NCI-H510A (cell line): ENCODE results near the gene ACTG2.
"Not testable (repeated sequence)": the region's sequence is repeated elsewhere in the genome, so short reads cannot be mapped to it uniquely, and the experiment has no call there.

Source experiments
- DNase-seq: peaks from one replicate; lab custom pipeline; 2025; lab: John Stamatoyannopoulos, UW

Gene ACTG2

GRCh38 chr2:73892631-73893329, at the start of gene ACTG2:
TSS of gene ACTG2 (plus strand) at chr2:73893008. CDS start at chr2:73901312, 8,304 bp downstream.
- no peak for DNase-seq

GRCh38 chr2:73844087-73844486, 48.7 kb upstream of the ACTG2 start:
- DNase-seq, result no peak

DNA sequence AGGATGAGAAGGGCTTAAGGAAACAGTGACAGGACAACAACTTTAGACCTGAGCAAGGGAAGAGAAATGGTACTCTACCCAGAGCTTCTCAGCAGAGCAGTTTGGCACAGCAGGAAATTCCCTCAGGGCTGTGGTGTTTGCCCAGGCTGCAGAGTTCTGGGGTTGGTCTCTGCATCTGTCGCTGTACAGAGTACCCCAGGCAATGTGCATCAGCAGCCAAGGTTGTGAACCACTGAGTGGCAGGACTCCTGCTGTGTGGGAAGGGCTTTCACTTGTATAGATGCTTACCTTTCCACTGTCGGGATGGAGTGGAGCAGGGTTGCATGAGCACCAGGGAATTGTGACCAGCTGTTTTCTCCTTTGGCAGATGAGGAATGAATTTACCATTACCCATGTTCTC, 42.8 kb upstream of the ACTG2 start:
- no peak for DNase-seq

DNA sequence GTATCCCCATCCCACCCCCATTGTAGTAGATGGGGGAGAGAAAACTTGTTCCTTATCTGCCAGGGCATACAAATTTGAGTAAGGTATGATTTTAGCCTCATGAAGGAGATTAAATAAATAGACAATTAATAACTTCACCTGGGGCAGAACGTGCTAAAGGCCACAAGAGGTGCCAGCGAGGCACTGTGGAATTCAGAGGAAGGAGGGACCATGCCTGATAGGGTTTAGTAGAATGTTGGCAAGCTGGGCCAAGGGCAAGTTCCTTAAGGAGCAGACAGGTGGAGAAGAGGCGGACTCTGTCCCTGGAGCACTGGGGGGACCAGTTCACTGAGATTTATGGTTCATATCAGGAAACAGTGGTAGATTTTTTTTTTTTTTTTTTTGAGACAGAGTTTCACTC, 41.5 kb upstream of the ACTG2 start:
- no peak for DNase-seq

- no peak for DNase-seq
These were observed 40.8 kb upstream of the ACTG2 start for GRCh38 chr2:73852020-73852419.

DNA sequence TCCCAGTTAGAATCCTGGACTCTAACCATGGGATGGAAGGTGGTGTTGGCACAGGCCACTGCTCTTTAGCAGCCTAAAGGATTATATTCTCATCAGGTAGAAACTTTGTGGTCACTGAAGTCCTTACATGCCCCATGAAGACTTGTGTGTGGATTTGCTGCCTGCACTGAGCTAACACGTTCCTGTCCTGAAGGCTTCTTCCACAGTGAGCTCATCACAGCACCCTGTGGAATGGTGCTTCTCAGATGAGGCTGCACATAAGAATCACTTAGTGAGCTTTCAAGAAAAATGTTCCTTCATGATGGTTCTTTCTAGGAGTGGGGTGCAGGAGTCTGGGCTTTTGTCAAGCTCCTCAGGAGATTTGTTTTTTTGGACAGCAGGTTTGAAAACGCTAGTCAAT, 37.3 kb upstream of the ACTG2 start:
- DNase-seq, result no peak

DNA sequence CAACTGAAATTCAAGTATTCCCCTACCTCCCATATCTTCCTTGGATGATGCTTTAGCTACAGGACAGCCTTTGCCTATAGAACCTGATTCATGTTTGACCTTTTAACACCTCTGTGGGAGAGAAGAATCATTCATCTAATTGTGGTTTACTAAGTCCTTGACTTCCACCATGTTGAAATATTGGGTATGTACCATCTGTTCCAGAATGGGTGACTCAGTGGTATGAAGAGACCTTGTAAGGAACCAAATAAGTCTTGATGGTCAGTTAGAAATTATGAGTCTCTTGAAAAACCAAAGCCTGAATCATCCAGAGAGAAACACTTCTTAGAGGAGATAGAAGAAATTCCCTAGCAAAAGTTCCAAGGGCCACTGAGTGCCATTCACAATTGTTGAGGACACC, 36.6 kb upstream of the ACTG2 start:
- no peak for DNase-seq

- DNase-seq, result no peak
These were observed 32.9 kb upstream of the ACTG2 start for GRCh38 chr2:73859721-73860586.

DNA sequence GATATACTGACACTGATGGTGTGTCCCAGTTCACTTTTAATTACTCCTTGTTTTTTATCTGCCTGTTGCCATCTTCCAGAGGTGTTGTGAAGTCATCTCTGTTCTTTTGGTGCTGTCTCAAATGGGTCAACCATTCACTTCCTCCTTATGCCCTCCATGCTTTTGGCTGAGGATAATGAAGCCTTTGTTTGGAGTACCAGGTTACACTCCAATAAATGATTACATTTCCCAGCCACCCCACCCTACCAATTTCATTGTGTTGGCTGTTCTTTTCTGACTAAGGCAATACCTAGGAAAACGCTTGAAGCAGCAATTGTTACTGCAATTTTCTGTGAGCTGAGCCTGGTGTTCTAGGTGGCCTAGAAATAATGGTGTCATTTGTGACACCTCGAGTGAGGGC, 29.8 kb upstream of the ACTG2 start:
- no peak for DNase-seq

- no peak for DNase-seq
These were observed 24.4 kb upstream of the ACTG2 start for GRCh38 chr2:73868204-73868978.

DNA sequence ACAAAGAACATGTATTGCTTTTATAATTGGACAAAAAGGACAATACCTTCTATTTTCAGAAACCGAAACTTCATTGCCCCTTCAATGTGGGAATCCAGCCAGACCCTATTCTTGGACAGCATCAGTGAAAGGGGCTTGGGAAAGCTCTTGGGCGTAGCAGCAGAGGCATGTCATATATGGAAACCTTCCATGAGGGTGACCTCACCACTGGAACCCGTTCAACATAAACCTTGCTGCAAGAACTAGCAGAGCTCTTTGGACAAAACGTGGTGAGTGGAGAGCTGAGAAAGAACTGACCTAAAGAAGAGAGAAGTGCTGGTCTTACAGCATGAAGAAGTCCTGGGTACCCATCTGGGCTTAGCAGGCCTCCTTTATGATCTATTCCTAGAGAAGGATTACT, 22.7 kb upstream of the ACTG2 start:
- DNase-seq, result no peak

DNA sequence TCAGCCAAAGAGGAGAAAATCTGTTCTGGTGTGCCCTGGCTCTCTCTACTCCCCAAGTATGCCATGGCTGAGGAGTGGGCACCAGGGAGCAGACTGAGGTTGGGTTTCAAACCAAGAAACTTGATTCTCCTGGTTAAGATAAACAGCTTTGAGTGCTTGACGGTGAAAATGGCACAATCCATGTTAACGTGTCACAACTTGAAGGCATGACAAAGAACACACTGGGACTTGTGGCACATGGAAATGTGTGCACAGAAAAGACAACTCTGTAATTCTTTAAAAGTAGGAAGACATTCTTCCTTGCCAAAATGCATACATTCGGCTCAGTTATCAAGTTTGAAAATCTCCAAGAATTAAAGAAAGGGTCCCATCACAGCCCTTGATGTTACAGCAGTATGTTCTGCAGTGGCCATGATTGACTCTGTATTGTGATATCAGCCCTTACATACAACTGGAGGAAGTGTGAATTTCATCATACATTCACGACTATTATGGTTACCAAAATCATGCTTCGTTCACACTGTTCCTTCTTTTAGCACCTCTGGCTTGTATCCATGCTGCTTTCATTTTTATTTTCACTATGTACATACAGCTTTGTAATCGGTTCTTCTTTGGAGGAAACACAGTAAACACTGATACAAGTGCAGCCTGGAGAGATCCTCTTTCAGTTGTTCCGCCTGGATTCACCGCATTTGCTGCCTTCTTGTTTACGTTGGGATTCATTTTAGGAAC, 15.6 kb upstream of the ACTG2 start:
- no peak for DNase-seq

GRCh38 chr2:73877984-73878383, 14.8 kb upstream of the ACTG2 start:
- DNase-seq, result not testable (repeated sequence)

DNA sequence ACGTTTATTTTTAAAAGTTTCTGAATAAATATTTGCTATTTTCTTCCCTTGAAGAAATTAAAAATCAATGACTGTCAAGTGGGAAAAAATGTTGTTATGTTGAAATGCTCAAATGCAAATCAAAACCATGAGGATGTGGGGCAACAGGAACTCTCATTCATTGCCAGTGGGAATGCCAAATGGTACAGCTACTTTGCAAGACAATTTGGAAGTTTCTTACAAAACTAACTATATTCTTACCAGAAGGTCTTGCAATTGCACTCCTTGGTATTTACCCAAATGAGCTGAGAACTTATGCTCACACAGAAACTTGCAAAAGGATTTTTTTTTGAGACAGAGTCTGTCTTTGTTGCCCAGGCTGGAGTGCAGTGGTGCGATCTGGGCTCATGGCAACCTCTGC, 7.4 kb upstream of the ACTG2 start:
- no peak for DNase-seq

GRCh38 chr2:73886357-73886756, 6.5 kb upstream of the ACTG2 start:
- DNase-seq, result no peak

GRCh38 chr2:73887596-73888353, 5.0 kb upstream of the ACTG2 start:
- DNase-seq, result not testable (repeated sequence)

DNA sequence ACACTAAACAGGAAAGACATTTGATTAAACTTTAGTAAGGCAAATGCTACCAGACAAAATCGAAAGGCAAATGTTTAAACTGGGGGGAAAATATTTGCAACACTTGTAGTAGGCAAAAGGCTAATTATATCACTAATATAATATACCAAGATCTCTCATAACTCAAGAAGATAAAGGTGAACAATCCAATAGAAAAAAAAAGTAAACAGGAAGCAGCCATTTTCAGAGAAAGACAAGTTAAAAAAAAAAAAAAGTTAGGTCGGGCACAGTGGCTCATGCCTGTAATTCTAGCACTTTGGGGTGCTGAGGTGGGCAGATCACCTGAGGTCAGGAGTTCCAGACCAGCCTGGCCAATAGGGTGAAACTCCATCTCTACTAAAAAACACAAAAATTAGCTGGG, 4.4 kb upstream of the ACTG2 start:
- DNase-seq, result no peak

- DNase-seq, result no peak
These were observed 3.6 kb upstream of the ACTG2 start for GRCh38 chr2:73889206-73889605.

DNA sequence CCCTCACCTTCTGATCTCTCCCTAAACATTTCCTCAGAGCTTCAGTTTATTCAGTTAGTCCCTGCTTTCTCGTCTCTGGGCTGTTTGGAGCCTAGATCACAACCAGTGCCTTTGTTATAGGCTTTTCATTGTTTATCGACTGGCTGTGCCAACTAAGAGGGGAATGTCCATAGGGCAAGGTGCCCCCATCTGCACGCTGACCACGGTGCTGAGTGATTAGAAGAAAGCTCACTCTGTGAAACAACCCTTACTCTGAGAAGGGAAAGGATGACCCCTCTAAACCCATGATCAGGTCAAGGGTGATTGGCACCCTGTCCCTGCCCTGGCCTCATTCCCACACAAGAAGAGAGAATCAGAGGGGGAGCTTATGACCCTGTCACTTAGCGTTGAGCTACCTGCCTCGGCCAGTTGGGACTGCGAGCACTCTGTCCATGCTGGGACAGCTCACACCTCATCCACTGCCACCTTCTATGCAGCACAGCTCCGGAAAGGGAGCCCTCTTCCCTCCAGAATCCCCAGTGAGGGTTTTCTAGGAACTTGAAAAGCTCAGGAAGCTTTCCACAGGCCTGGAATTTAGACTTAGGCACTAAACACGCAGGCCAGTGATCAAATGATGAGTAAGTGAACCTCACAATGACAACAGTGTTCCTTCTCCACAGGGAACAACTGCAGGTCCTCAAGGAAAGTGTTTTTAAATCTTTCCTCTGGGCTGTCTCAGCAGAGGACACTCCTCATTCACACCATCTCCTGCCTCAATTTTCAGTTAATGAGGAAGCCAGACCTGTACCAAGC, 2.3 kb upstream of the ACTG2 start:
- no peak for DNase-seq

- DNase-seq, result no peak
These were observed 1.4 kb upstream of the ACTG2 start for GRCh38 chr2:73891276-73891901.
